T follicular helper cell (primary cell): ENCODE results near the gene DPH1.

Experiments used
- DNase-seq: peaks from one replicate; pipeline ENCODE4 v3.0.0-alpha.2; 2020; ENCODE audit warnings: low read depth

DPH1 gene

GRCh38 chr17:2082003-2082781 lies 52.2 kb downstream of the DPH1 start:
- DNase-seq, result no peak

GRCh38 chr17:2083613-2084035 lies 53.7 kb downstream of the DPH1 start:
- no peak for DNase-seq

- DNase-seq, result no peak
Measured at GRCh38 chr17:2084036-2084765, 54.2 kb downstream of the DPH1 start.

GRCh38 chr17:2084766-2085647 lies 55.1 kb downstream of the DPH1 start:
- no peak for DNase-seq

- no peak for DNase-seq
Measured at GRCh38 chr17:2085648-2085949, 55.6 kb downstream of the DPH1 start.

GRCh38 chr17:2086306-2086705 lies 56.4 kb downstream of the DPH1 start:
- DNase-seq, result no peak

GRCh38 chr17:2087597-2088211 lies 57.8 kb downstream of the DPH1 start:
- no peak for DNase-seq

GRCh38 chr17:2089021-2089422 lies 59.1 kb downstream of the DPH1 start:
- no peak for DNase-seq

GRCh38 chr17:2090210-2090641 lies 60.3 kb downstream of the DPH1 start:
- no peak for DNase-seq

- no peak for DNase-seq
Measured at GRCh38 chr17:2090804-2091534, 61.0 kb downstream of the DPH1 start.

GRCh38 chr17:2092253-2092652 lies 62.3 kb downstream of the DPH1 start:
- DNase-seq, result no peak

- DNase-seq, result no peak
Measured at GRCh38 chr17:2093349-2093748, 63.4 kb downstream of the DPH1 start.
